Islet precursor cell (in vitro differentiated cells): ENCODE data around the gene CASD1.

Experiments
- DNase-seq: peaks from one replicate; pipeline ENCODE4 v3.0.0-alpha.2; 2018

Gene CASD1

GRCh38 chr7:94590526-94591162 lies 81.0 kb downstream of the CASD1 start:
- no peak for DNase-seq

GRCh38 chr7:94591176-94591575 lies 81.6 kb downstream of the CASD1 start:
- DNase-seq: no peak

- no peak for DNase-seq
Observed at GRCh38 chr7:94594882-94595281, 85.3 kb downstream of the CASD1 start.

- no peak for DNase-seq
Observed at GRCh38 chr7:94595717-94596116, 86.1 kb downstream of the CASD1 start.

- DNase-seq: no peak
Observed at GRCh38 chr7:94600267-94600666, 90.7 kb downstream of the CASD1 start.

DNA sequence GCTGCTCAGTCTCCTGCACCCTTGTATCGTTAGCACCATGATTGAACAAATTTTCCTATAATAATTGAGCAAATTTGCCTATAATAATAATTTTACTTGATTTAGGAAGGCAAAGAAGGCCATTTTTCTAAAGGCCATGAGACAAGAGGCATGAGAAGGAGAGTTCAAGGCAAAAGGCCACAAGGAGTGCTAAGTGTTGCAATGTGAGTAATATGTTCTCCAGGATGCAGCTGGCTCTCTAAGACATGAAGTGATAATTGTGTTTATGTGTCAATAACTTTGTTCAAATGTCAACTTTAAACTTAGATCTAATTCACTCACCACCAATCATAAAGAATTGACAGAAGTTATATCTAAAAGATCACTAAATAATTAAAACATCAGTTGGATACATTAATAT lies 92.6 kb downstream of the CASD1 start:
- DNase-seq: no peak

DNA sequence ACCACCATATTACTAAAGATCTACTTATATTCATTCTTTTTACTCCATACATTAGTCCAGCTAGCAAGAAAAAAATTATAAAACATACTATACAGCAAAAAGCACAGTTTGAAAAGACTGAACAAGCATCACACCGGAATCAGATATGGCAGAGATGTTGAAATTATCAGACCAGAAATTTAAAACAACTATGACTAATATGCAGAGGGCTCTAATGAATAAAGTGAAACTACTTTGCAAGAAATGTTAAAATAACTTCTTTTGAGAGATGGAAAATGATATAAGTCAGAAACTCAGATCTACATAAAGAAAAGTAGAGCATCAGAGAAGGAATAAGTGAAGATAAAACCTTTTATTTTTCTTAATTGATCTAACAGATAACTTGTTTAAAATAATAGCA lies 95.4 kb downstream of the CASD1 start:
- DNase-seq: no peak
